Esophagus squamous epithelium (tissue), 4 donors: ENCODE data around the gene CD79B.

Experiments
- CTCF ChIP-seq, 6 experiments: fragments of 450-650 bp in 4 of 6; fragments of 200-600 bp in 2 of 6; sonication (generic) in 2 of 6; IDR thresholded peaks; one replicate each; pipeline ENCODE4 v1.5.1; 2016 to 2019; ENCODE audit warnings: antibody characterized with exemption in 6 of 6, mild to moderate bottlenecking in 4 of 6, moderate library complexity in 4 of 6
- POLR2A ChIP-seq, 4 donors: fragments of 450-650 bp; IDR thresholded peaks; one replicate each; pipeline ENCODE4 v1.6.1; 2017; ENCODE audit warnings: antibody characterized with exemption in 4 of 4, mild to moderate bottlenecking in 4 of 4, moderate library complexity in 3 of 4

DNA sequence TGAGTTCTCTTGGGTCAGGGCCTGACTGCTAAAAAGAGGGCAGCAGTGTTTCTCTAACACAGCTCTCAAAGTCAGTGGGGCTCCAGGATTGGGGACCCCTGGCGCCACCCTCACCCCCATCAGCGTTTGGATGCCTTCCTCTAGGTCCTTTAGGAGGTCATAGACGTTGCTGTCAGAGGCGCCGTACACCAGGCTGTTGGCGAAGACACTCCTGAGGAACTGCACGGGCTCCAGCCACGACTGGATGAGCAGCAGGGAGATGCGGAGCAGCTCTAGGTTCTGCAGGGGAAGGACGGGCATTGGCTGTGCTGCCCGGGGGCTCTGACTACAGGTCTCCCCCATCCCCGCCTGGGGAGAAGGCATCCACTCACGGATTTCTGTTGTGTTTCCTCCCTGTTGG is 14.5 kb downstream of the CD79B start:
- TF ChIP-seq CTCF (IDR thresholded peaks at IDR 0.05) (no peak), POLR2A (IDR thresholded peaks at IDR 0.05) (no peak)
